Neuronal stem cell (in vitro differentiated cells): ENCODE measurements around the gene PLEKHA8.

Experiments used
- DNase-seq: peaks from one replicate; pipeline ENCODE4 v3.0.0-alpha.2; 2013; ENCODE audit warnings: low spot score
- H2AFZ ChIP-seq: one replicate; pipeline ENCODE4 v1.6.1; 2013; ENCODE audit warnings: mild to moderate bottlenecking, low read length, inconsistent platforms
- H2AK5ac ChIP-seq: 2 replicates; pipeline ENCODE4 v1.6.1; 2013; ENCODE audit warnings: low read depth, mild to moderate bottlenecking, inconsistent platforms, low read length, moderate library complexity, mixed read lengths
- H2BK120ac ChIP-seq: 2 replicates; pipeline ENCODE4 v1.6.1; 2013; ENCODE audit warnings: low read depth, mild to moderate bottlenecking, inconsistent platforms, low read length, moderate library complexity, mixed read lengths
- H2BK12ac ChIP-seq: one replicate; pipeline ENCODE4 v1.6.1; 2013; ENCODE audit warnings: low read length, inconsistent platforms
- H2BK15ac ChIP-seq: 2 replicates; pipeline ENCODE4 v1.6.1; 2013; ENCODE audit warnings: mild to moderate bottlenecking, low read length, inconsistent platforms, mixed read lengths
- H2BK5ac ChIP-seq: one replicate; pipeline ENCODE4 v1.6.1; 2013; ENCODE audit warnings: inconsistent platforms, mild to moderate bottlenecking, low read length, moderate library complexity
- H3K14ac ChIP-seq: one replicate; pipeline ENCODE4 v1.6.1; 2013; ENCODE audit warnings: low read length, inconsistent platforms
- H3K18ac ChIP-seq: 2 replicates; pipeline ENCODE4 v1.6.1; 2013; ENCODE audit warnings: low read length, inconsistent platforms
- H3K23ac ChIP-seq: 2 replicates; pipeline ENCODE4 v1.6.1; 2013; ENCODE audit warnings: low read depth, mild to moderate bottlenecking, mixed read lengths, low read length, inconsistent platforms; ENCODE audit not compliant: poor library complexity
- H3K27ac ChIP-seq: replicated peaks from 3 replicates; pipeline ENCODE4 v1.5.1; 2013; ENCODE audit warnings: low read length, inconsistent platforms
- H3K27me3 ChIP-seq, 3 experiments: 2 replicates each; pipeline ENCODE4 v1.6.1; 2013; ENCODE audit warnings: low read length in 3 of 3, mild to moderate bottlenecking in 2 of 3, inconsistent platforms in 1 of 3, low read depth in 1 of 3, mixed read lengths in 1 of 3, moderate library complexity in 1 of 3; ENCODE audit not compliant: control insufficient read depth in 3 of 3, insufficient read depth in 3 of 3
- H3K36me3 ChIP-seq, 2 donors: replicated peaks in 1 of 2; 2 replicates each; pipeline ENCODE4 v1.6.1; 2013; ENCODE audit warnings: low read length in 2 of 2; ENCODE audit not compliant: control insufficient read depth in 2 of 2, insufficient read depth in 2 of 2
- H3K4ac ChIP-seq: 2 replicates; pipeline ENCODE4 v1.6.1; 2013; ENCODE audit warnings: inconsistent platforms, mild to moderate bottlenecking, low read length, moderate library complexity
- H3K4me1 ChIP-seq, 2 donors: 1 replicate in 1 of 2; 2 replicates in 1 of 2; pipeline ENCODE4 v1.6.1; 2013; ENCODE audit warnings: low read length in 2 of 2, low read depth in 1 of 2; ENCODE audit not compliant: control insufficient read depth in 2 of 2, insufficient read depth in 1 of 2
- H3K4me2 ChIP-seq: one replicate; pipeline ENCODE4 v1.6.1; 2013; ENCODE audit warnings: mild to moderate bottlenecking, low read length, inconsistent platforms; ENCODE audit not compliant: insufficient read depth, poor library complexity, severe bottlenecking
- H3K4me3 ChIP-seq, 2 donors: 2 replicates each; pipeline ENCODE4 v1.5.1; 2013; ENCODE audit warnings: low read length in 2 of 2, mild to moderate bottlenecking in 2 of 2, inconsistent platforms in 1 of 2, moderate library complexity in 1 of 2
- H3K79me1 ChIP-seq: one replicate; pipeline ENCODE4 v1.6.1; 2013; ENCODE audit warnings: low read depth, mild to moderate bottlenecking, inconsistent platforms, low read length, moderate library complexity
- H3K9ac ChIP-seq: one replicate; pipeline ENCODE4 v1.6.1; 2013; ENCODE audit warnings: mild to moderate bottlenecking, low read depth, low read length, inconsistent platforms; ENCODE audit not compliant: poor library complexity
- H3K9me3 ChIP-seq, 2 donors: replicated peaks in 1 of 2; 2 replicates each; pipeline versions ENCODE3 to v1.6.1; 2013; ENCODE audit warnings: low read length in 2 of 2, mild to moderate bottlenecking in 2 of 2, inconsistent platforms in 1 of 2, low read depth in 1 of 2, mixed read lengths in 1 of 2, moderate library complexity in 1 of 2; ENCODE audit not compliant: control insufficient read depth in 2 of 2, insufficient read depth in 1 of 2
- H4K8ac ChIP-seq: one replicate; pipeline ENCODE4 v1.6.1; 2013; ENCODE audit warnings: low read depth, mild to moderate bottlenecking, inconsistent platforms, low read length, moderate library complexity
- H4K91ac ChIP-seq: one replicate; pipeline ENCODE4 v1.6.1; 2013; ENCODE audit warnings: low read length, low read depth, mild to moderate bottlenecking, inconsistent platforms; ENCODE audit not compliant: poor library complexity
- WGBS, 2 donors: extraction: QIAGEN DNeasy Blood & Tissue Kit; methylation state at CpG; one replicate each; pipeline ENCODE4 v1.1.7; 2013; ENCODE audit warnings: missing lambda C conversion rate in 2 of 2, mixed read lengths in 1 of 2; ENCODE audit not compliant: insufficient read length in 2 of 2, insufficient replicate concordance in 1 of 2; ENCODE audit errors: extremely low coverage in 2 of 2; 5-methylcytosine and 5-hydroxymethylcytosine counted together

Gene PLEKHA8

DNA sequence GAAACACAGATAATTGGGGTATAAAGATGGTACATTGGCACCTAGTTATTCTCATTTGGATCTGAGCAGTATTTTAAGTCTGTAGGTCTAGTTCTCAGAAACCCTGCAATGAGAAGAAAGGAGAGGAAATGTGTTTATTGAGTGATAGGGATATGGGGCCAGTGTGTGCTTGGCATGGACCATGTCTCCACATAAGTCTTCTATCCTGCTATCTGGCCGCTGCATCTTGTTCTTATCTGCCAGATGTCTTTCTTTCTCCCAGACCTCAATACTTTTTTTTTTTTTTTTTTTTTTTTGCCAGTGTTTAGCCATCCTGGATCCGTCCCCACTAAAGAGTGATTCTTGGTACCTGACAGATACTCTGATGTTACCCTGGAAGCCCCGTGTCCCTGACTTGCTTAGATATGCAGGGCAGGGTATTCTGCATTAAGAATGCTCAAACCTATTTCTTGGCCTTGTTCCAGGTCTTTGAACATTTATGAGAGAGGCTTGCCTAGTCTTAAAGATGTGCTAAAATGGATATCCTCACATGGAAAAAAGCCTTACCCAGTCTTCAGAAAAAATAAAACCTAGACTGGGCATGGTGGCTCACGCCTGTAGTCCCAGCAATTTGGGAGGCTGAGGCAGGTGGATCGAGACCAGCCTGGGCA, 116.6 kb downstream of the PLEKHA8 start:
- no peak overlapping the region for H2BK120ac ChIP-seq

DNA sequence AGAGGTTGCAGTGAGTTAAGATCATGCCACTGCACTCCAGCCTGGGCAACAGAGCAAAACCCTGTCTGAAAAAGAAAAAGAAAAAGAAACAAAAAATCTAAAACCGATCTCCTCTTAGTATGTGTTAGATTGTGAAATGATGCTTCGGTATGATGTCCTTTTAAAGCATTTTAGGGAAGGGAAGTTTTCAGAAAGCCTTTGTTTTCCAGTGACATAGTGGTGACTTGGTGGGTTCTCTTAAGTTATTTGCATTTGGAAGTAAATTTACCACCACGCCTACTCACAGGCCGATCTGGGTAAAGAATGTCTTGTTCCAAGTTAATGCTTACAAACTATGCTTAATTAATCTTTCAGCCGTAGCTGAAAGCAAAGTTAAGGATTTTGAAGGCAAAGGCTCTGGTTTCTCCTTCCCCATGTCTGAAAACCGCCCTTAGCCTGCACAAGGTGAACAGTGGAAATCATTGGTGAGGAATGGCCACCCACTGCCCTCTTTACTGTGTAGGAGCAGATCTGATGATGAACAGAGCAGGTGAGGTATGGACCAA, 117.3 kb downstream of the PLEKHA8 start:
- Histone ChIP-seq H3K23ac (no peak overlapping the region), H3K4me2 (no peak overlapping the region), H2BK120ac (no peak overlapping the region), H3K9me3 (no peaks in the 10 kb centered on the region), H3K27me3 (no peaks in the 10 kb centered on the region), H3K36me3 (no peaks in the 10 kb centered on the region), H4K8ac (no peak overlapping the region), H2AK5ac (no peak overlapping the region), H3K79me1 (no peaks in the 10 kb centered on the region), H3K27ac (no peak overlapping the region), H3K14ac (no peak overlapping the region), H2BK12ac (no peak overlapping the region), H2AFZ (no peak overlapping the region), H3K18ac (no peak overlapping the region), H4K91ac (no peak overlapping the region), H2BK5ac (no peak overlapping the region), H2BK15ac (no peak overlapping the region), H3K4me1 (peaks cover 0 to 3% of the 10 kb centered on the region in 2 donors), H3K4me3 (no peak overlapping the region), H3K9ac (no peak overlapping the region), H3K4ac (no peak overlapping the region)
- DNase-seq = no peak
- WGBS, 2 donors = no CpG with 5 or more reads among the region's 6 CpGs

More for the DNA sequence above, 116.6 kb downstream of the PLEKHA8 start:
- H3K79me1 ChIP-seq = no peaks in the 10 kb centered on the region
- H2BK5ac ChIP-seq = no peak overlapping the region
- no CpG with 5 or more reads among the region's 5 CpGs for WGBS, 2 donors
- no peak overlapping the region for H3K14ac ChIP-seq
- no peak overlapping the region for H3K23ac ChIP-seq
- H3K18ac ChIP-seq = no peak overlapping the region
- H3K27me3 ChIP-seq = no peaks in the 10 kb centered on the region
- H3K9me3 ChIP-seq = no peaks in the 10 kb centered on the region
- peaks cover 0 to 3% of the 10 kb centered on the region in 2 donors for H3K4me1 ChIP-seq
- no peak overlapping the region for H2AFZ ChIP-seq
- H3K4ac ChIP-seq = no peak overlapping the region
- H3K36me3 ChIP-seq = no peaks in the 10 kb centered on the region
- H2BK15ac ChIP-seq = no peak overlapping the region
- DNase-seq = no peak
- no peak overlapping the region for H3K9ac ChIP-seq
- no peak overlapping the region for H4K8ac ChIP-seq
- no peak overlapping the region for H3K27ac ChIP-seq
- H2AK5ac ChIP-seq = no peak overlapping the region
- no peak overlapping the region for H4K91ac ChIP-seq
- H3K4me2 ChIP-seq = no peak overlapping the region
- no peak overlapping the region for H2BK12ac ChIP-seq
- H3K4me3 ChIP-seq = no peak overlapping the region

DNA sequence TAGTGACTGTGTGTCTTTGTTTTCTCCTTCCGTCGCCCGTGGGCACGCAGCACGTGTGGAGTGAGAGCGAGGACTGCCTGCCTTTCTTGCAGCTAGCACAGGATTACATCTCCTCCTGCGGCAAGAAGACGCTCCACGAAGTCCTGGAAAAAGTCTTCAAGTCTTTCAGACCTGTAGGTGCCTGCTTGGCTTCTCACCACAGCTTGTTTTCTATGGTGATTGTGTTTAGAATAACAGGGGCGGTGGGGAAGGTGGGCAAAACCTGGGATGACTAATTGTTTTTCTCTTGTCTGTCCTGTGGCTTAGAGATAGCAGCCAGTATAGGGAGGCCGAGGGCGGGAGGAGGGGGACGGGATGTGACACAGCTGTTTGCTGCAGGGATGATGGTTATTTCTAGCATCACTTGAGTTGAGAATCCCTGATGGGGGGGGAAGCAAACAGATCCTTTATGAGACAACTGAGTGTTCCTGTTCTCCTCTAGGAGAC, 118.0 kb downstream of the PLEKHA8 start:
- no peak overlapping the region for H2BK120ac ChIP-seq
- H3K23ac ChIP-seq = no peak overlapping the region
- no peak overlapping the region for H4K91ac ChIP-seq
- peaks cover 0 to 3% of the 10 kb centered on the region in 2 donors for H3K36me3 ChIP-seq
- no peak overlapping the region for H3K18ac ChIP-seq
- no peak overlapping the region for H2AFZ ChIP-seq
- no peak overlapping the region for H3K14ac ChIP-seq
- no peak overlapping the region for H2BK12ac ChIP-seq
- no CpG with 5 or more reads among the region's 13 CpGs for WGBS, 2 donors
- peaks cover 0 to 3% of the 10 kb centered on the region in 2 donors for H3K4me1 ChIP-seq
- H3K9me3 ChIP-seq = no peaks in the 10 kb centered on the region
- H3K27ac ChIP-seq = no peak overlapping the region
- H2AK5ac ChIP-seq = no peak overlapping the region
- no peak overlapping the region for H3K4me2 ChIP-seq
- H4K8ac ChIP-seq = no peak overlapping the region
- no peak overlapping the region for H3K4me3 ChIP-seq
- no peak overlapping the region for H3K4ac ChIP-seq
- H3K27me3 ChIP-seq = no peaks in the 10 kb centered on the region
- no peak overlapping the region for H3K9ac ChIP-seq
- no peak for DNase-seq
- no peaks in the 10 kb centered on the region for H3K79me1 ChIP-seq
- H2BK15ac ChIP-seq = no peak overlapping the region
- no peak overlapping the region for H2BK5ac ChIP-seq

DNA sequence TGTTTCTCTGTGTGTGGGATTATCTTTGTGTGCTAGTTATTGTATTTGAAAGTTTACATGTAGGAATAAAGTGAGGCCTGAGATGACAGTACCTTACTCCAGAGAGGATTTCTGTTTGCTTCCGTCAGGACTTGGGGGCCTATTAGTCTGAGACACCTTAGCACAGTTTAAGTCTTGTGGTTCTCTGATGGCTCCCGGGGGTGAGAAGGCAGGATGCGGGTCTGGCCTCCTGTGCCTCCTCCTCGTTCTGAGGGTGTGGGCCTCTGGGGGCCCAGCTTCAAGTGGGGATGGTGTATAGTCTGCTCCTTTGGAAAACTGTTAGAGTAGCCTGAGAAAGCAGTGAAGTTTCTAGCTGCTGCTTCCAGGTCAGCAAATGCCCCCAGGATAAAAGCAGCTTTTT, 119.0 kb downstream of the PLEKHA8 start:
- peaks cover 0 to 3% of the 10 kb centered on the region in 2 donors for H3K36me3 ChIP-seq
- no peak overlapping the region for H3K27ac ChIP-seq
- no peak overlapping the region for H3K14ac ChIP-seq
- H3K4ac ChIP-seq = no peak overlapping the region
- H4K8ac ChIP-seq = no peak overlapping the region
- H2BK12ac ChIP-seq = no peak overlapping the region
- H2BK120ac ChIP-seq = no peak overlapping the region
- H3K9ac ChIP-seq = no peak overlapping the region
- no CpG with 5 or more reads among the region's 4 CpGs for WGBS, 2 donors
- no peak overlapping the region for H3K4me2 ChIP-seq
- no peak for DNase-seq
- no peaks in the 10 kb centered on the region for H3K79me1 ChIP-seq
- H4K91ac ChIP-seq = no peak overlapping the region
- H2AFZ ChIP-seq = no peak overlapping the region
- no peaks in the 10 kb centered on the region for H3K9me3 ChIP-seq
- no peak overlapping the region for H2BK15ac ChIP-seq
- H3K4me1 ChIP-seq = peaks cover 0 to 3% of the 10 kb centered on the region in 2 donors
- no peak overlapping the region for H2BK5ac ChIP-seq
- H3K4me3 ChIP-seq = no peak overlapping the region
- H2AK5ac ChIP-seq = no peak overlapping the region
- H3K18ac ChIP-seq = no peak overlapping the region
- H3K27me3 ChIP-seq = no peaks in the 10 kb centered on the region
- no peak overlapping the region for H3K23ac ChIP-seq
